ENCODE data around the gene OCA2. TPM values are rescaled to one million over a fixed set of nuclear protein-coding genes. Genes with fewer than 3 reads are reported as not detected.
"Not testable (repeated sequence)": the region's sequence is repeated elsewhere in the genome, so short reads cannot be mapped to it uniquely, and the experiment has no call there.

OCA2 gene
- total RNA-seq, 1 donor: not detected

DNA sequence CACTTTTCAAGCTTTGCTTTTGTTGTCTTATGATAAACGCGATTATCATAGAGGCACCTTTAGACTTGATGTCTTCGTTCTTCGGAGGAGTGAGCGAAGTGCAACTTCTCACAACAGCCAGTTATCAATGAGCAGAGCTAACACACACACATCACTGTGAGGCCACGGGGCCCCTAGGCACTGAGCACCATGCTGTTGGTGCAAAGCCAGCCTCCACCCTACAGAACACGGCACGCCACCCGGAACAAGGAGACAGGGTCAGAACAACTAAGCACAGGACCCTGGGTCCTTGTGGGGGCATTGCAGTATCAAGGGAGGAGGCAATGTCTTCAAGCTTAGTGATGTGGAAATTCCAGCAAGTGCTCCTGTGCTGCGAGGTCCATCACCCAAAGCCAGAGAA, 244.5 kb downstream of the OCA2 start:
- no peak for DNase-seq (ENCODE audit: low read depth in 2 of 3, low spot score in 2 of 3)

DNA sequence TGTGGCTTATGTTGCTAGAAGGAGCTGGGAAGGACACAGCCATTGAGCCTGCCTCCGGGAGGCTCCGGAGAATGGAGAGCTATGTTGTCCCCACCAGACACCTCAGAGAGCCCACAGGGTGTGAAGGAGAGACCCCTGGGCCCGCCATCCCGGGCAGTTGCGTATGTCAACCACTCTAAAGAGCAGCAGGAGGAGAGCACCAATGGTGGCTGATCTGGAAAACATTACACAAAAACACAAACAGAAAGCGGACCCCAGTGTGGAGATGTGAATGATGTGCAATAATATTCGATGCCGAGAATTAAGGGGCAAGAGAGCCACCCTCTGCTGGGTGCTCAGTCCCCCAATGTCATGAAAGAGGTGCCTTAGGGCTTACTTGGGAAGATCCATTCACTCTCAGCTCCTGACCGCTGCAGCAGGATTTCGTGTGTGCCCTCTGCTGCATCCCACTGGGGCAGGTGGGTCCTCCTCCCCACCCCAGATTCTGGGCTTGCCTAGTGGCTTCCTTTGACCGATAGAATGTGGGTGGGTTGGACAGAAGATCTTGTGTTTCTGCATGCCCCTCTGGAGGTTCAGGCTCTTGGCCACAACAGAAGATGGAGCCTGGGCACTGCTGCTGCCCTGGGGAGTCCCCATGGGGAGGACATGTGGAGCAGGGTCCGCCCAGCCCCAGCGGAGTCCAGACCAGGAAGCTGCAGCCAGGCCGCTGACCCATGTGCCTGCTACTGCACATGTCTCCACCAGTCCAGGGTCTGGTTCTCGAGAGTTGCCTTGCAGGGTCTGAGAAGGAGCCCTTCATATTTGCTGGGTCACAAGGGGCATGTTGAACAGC, 245.3 kb downstream of the OCA2 start:
- no peak for DNase-seq (ENCODE audit: low read depth in 2 of 3, low spot score in 2 of 3)

GRCh38 chr15:27851858-27852210, 247.3 kb downstream of the OCA2 start:
- no peak for DNase-seq (ENCODE audit: low read depth in 2 of 3, low spot score in 2 of 3)

- no peak for DNase-seq (ENCODE audit: low read depth in 2 of 3, low spot score in 2 of 3)
Measured at GRCh38 chr15:27850981-27851857, 247.9 kb downstream of the OCA2 start.

DNA sequence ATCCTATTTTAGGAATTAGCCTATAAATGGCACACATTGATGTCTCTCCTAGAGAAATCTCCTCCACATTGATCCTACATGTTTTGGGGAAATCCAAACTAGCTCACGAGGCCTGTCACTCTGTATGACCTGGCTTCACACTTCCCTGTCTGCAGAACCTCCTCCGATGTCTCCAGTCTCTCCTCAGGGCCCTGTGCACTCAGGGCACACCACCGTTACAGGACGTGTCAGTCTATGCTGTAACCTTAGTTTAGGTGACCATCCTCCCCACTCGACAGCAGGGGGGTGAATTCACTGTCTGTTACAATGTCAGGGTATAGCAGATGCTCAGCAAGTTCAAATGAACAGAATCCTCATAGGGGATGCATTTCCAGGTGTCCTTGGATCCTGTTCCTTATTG, 249.1 kb downstream of the OCA2 start:
- DNase-seq (ENCODE audit: low read depth in 2 of 3, low spot score in 2 of 3): no peak

DNA sequence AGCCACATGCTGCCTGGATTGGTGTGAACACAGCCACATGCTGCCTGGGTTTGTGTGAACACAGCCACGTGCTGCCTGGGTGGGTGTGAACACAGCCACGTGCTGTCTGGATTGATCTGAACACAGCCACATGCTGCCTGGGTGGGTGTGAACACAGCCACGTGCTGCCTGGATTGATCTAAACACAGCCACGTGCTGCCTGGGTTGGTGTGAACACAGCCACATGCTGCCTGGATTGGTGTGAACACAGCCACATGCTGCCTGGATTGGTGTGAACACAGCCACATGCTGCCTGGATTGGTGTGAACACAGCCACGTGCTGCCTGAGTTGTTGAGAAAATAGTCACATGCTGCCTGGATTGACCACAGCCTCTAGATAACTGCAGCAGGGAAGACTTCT, 250.2 kb downstream of the OCA2 start:
- DNase-seq (ENCODE audit: low read depth in 2 of 3, low spot score in 2 of 3): not testable (repeated sequence)

DNA sequence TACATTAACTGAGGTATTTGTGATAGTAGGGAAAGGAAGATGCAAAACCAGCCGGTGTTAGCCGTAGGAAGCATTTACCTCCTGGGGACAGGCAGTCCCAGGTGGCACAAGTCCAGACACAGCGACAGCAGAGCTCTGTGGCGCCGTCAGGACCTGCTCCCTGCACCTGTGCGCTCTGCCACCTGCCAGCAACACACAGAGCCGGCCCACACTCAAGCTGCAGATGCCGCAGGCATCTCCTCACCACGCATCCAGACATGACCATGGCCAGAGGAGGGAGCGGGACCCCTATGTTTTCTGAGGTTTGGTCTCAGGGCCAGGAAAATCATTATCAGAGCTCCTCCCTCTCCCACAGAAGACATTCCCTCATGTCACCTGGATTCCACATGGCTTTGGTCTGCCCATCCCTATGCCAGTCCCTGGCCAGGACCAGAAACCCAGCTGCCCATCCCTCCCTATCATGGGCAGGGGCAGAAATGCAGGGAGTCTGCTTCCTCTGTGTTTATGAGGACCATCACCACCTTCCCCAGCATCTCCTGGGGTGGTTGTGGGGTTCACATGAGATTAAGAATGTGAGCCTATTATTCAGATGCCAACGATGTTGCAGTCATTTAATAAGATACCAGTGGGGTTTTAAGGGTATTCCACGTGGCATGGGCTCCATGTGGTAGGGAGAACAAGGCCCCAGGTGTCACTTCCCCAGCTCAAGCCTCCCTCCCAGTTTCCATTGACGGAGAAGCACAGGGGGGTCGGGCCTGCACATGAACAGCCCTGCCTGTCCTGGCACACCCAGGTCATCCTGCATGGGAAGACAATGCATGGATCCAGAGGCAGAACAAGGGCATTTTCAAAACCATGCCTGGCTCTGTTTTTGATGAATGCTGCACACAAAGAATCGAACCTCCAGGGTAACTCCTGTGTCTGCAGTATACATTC, 251.1 kb downstream of the OCA2 start:
- no peak for DNase-seq (ENCODE audit: low read depth in 2 of 3, low spot score in 2 of 3)

DNA sequence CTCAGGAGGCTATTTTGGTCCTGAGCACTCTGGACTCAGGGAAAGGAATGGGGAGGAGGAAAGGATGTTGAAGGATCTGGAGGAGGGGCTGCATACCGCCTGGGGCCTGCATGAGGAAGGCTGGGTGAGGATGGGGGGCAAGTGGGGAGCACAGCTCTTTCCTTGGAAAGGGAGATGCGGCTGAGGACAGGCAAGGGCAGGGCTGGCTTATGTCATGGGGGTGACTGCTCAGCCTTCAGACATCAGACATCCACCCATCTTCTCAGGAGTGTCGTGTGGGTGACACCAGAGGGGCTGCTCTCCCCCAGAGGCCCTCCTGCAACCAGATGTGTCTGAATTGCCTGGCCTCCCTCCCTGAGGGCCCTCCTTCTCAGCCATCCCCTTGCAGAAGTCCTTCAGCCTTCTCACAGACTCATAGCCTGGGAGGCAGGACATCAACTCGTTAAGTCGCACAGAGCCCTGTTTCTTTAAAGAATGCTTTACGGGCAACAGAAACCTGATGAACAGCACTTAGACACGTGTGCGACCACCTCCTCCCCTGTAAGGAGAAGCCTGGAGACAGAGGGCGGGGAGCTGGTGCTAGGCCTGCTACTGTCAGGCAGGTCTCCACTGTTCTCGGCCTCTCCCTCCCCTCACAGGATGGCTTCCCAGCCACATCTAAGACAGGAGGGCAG, 252.3 kb downstream of the OCA2 start:
- DNase-seq (ENCODE audit: low read depth in 2 of 3, low spot score in 2 of 3): no peak

DNA sequence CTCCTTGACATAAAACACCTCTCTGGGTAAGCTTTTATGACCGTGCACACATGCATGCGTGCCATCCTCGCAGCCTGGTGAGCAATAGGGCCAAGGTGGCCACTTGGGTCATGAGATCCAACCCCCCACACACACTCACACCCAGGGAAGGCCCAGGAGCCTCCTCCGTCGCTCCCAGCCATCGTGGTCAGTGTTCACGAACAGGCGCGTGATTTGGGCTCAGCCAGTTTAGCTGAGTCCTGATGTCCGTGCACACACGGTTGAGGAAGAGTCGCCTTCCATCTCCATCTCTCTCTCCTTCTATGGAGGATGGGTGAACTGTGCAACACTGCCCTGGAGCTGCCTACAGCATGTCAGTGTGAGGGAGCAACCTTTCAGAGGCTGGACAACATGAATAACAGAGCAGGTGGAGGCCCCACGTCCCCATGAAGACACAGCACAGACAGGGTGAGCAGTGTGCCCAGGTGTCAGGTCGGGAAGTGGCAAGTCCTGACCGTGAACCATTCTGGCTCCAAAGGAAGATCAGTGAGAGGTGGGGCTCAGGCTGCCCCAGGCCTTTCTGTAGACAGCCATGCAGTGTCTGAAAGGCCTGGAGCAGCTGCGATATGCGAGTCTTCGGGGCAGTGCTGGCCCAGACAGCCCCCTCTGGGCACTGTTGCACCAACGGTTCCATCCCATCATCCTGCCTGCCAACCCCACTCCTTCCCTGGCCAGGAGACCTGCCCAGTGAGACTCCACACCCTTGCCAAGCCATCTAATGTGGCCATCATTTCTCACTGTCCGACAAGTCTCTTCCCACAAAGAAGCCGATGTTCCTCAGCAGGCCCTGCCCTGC, 253.4 kb downstream of the OCA2 start:
- no peak for DNase-seq (ENCODE audit: low read depth in 2 of 3, low spot score in 2 of 3)

DNA sequence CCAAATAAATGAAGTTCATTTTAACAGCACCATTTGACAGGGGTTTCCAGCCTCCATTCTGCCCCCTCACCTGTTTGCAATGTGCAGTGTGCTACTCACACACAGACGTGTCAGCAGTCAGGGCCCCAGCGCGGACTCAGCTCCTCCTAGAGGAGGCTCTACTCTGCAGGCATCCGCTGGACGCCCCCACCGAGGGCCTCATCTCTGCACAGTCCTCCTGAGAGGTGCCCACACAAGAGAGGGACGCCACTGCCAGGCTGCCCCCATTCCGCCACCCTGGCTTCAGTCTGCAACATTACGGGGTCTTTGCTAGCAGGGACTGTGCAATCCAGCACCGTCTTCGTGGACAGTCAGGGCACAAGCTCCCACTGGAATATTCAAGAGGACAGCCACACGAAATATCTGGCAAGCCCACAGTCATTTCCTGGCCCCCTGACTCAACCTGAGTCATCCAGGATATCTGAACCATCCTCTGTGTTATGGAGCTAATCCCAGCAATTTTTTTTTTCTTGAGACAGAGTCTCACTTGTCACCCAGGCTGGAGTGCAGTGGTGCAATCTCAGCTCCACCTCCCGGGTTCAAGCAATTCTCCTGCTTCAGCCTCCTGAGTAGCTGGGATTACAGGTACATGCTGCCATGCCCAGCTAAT, 255.0 kb downstream of the OCA2 start:
- no peak for DNase-seq (ENCODE audit: low read depth in 2 of 3, low spot score in 2 of 3)

DNA sequence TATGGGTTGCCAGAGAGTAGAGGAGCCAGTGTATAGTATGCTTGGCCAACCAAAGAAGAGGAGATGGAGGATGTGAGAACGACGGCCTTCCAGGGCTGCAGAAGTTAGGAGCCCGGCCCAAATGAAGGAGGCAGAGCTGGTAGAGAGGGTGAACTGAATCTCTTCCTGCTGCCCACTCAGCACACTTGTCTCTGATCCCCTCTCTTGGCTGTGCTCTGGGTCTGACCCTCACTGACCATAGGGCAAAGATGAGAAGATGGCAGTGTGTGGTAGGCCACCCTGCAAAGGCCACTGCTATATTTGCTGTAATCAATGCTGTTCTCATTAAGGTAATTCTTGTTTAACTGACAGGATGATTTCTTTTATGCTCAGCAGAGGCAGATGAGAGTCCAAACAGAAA, 256.0 kb downstream of the OCA2 start:
- DNase-seq (ENCODE audit: low read depth in 2 of 3, low spot score in 2 of 3): no peak

DNA sequence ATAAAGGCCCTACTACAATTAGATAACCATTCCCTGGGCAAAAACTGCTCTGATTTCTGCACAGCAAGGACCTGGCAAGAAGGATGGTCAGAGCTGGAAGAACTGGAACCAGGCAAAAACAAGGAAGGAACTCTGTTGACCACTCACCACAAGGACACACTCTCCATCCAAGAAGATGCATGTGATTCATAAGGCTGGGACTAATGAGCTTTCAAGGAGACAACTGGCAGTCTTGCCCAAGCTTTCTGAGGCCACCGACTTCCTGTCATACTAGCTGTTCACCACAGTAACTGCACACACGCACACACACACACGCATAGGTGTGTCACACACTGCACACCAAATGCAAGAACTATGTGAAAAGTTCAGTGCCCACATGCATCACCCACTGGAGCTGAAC, 256.6 kb downstream of the OCA2 start:
- no peak for DNase-seq (ENCODE audit: low read depth in 2 of 3, low spot score in 2 of 3)

DNA sequence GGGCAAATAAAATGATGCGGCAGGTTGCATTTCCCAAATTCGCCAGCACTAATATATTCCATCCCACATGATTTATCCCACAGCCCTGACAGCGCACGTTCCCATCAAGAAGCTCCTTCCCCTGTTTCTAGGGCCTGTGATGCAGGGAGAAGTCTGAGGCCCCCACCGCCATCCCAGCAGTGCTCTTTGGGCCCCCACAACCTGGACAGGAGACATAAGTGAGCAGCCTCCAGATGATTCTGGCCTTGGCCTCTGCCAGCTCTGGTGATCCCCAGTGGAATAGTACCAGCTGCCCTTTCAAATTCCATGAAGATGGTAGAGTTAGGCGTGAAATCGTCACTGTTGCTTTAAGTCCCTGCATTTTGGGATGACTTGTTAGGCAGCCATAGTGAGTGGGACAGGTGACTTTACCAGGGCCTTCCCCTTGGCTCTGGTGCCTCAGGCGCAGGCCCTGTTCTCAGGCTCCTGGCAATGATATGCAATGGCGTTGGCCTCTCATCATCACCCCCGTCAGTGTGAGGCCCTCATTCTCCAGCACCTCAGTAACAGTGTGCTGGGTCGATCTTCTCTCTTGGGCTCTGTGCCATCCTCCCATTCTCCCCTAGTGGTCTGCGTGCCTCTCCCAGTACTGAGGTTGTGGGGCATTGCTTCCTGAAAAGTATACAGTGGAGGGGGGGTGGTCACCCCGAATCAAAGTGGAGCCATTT, 263.7 kb downstream of the OCA2 start:
- DNase-seq (ENCODE audit: low read depth in 2 of 3, low spot score in 2 of 3): no peak

DNA sequence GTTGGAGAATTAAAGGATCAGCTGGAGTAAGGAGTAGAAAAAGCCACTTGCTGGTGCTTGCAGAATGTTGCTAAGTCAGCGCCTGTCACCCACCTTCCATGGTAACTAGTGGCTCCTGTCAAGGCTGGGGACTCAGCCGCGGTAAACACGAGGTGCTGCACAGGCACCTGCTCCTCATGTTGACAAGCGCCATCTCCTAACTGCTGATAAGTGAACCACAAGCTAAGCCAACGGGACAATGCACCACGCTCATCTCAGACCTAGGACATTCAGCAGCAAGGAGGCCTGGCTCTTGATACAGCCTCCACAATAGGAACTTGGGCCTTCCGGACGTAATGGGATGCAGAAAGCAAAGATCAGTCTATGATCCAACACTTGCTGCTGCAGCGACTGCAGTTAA, 264.4 kb downstream of the OCA2 start:
- DNase-seq (ENCODE audit: low read depth in 2 of 3, low spot score in 2 of 3): no peak

DNA sequence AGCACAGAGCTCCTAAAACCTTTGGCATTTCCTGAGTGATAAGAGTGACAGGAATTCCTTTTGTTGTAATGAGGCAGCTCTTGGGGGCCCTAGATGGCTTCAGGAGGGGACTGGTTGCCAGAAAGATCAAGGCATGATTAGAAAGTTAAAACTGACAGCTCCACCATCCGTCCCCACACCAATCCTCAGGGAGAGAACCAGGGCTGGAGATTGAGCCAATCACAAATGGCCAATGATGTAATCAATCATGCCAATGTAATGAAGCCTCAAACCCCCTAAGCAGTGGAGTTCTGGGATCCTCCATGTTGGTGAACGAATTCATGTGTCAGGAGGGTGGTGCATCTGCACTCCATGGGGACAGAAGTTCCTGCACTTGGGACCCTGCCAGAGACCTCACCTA, 265.1 kb downstream of the OCA2 start:
- no peak for DNase-seq (ENCODE audit: low read depth in 2 of 3, low spot score in 2 of 3)

- no peak for DNase-seq (ENCODE audit: low read depth in 2 of 3, low spot score in 2 of 3)
Measured at GRCh38 chr15:27833178-27833577, 265.9 kb downstream of the OCA2 start.

DNA sequence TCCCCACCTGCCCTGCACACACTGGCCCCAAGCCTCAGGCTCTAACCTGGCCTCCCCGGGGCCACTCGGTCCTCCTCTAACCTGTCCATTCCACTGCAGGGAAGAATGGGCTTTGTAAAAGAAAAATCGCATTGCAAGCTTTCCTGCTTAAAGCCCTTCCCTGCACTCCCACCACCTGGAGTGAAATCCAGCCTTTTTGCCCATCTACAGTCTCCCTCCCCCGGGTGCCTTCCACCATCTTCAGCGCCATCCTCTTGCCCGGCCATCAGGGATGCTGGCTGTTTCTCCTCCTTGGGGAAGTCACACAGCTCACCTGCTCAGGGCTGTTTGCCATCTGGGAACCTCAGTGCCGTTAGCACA, 266.9 kb downstream of the OCA2 start:
- DNase-seq (ENCODE audit: low read depth in 2 of 3, low spot score in 2 of 3): no peak
